Activated naive CD4-positive, alpha-beta T cell (primary cell): ENCODE measurements around the gene COL16A1.

Experiments
- DNase-seq, 4 experiments: peaks; one replicate each; lab custom pipeline; 2025; lab: John Stamatoyannopoulos, UW

The COL16A1 gene

DNA sequence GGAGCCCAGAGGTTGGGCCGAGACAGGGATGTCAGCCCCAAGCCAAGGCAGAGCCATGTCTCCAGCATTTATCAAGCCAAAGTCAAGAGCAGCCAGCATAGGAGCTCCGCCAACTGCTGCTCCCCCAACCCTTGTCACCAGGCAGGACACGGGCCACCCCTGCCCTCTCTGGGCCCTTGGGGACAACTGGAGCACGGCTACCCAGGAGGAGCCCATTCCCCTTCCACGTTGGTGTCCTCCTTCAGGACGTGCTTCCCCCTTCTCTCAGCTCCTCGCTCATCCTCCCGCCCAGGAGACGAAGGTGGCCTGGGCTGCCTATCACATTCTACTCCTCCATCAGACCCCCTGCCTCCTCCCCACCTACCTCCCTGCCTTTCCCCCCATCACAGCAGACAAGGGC is 39.3 kb downstream of the COL16A1 start:
- DNase-seq = no peak

DNA sequence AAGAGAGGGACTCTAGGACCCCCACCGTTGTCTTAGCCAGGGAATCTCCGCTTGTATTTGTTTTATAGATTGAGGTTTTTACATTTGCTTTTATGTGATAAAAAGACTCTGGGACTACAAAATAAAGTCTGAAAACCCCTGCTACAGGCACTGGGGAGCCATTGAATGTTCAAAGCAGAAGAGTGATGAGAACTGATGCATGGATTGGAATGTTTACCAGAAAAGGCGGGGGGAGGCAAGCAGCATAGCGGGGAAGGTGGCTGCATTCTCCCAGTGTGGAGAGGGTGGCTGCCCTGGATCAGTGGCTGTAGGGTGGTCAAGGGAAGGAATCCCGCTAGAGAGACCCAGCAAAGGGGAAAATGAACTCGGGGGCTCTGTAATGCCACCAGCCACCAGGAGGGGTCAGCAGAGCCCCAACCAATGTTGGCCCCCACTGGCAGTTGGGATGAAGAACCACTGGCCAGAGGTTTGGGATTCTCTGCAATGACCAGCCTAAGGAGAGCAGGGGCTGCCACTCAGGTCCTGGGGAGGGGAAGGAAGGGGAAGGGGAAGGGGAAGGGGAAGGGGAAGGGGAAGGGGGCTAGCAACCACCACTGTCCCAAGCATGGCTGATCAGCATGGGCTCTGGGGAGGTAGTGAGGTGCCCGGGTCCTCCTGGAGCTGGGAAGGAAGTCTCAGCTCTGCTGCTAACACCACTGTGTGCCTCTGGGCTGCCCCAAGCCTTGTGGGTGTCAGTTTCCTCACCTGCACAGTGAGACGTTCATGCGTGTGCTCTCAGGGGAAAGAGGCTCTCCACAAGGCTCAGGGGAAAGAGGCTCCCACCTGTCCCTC is 40.0 kb downstream of the COL16A1 start:
- DNase-seq = peak in 3 of 4 experiments; percentile 20 to 52 (median 44)

DNA sequence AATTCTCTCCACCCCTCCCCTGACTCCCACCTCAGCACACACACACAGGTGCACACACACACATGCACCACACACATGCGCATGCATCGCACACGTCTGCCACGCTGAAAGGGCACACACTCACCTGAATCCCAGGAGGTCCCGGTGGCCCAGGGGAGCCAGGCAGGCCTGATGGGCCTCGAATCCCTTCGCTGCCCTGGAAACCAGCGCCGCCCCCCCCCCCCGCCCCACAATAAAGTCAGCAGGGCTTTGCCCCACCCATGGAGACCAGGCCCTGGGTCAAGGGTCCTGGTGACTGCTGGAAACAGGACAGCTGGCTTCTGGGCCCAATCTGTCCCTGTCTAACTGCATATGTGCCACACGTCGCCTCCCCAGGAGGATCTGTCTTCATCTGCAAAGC is 41.4 kb downstream of the COL16A1 start:
- DNase-seq = no peak

DNA sequence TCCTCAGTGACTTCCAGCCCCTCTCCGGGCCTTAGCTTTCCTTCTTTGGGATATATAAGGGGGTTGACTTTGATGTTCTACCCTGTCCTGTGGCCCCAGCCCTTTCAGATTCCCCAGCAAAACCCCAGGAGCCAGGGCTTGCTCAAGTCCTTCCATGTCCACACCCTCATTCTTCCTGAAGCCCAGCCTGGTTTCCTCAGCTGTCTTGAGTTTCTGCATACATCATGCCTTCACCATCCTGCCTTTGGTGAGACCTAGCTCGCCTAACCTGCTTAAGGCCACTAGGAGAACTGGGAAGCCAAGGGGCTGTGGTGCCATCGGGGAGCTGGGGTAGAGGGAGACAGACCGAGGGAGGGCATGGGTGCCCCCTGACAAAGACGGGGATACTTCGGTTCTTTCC is 42.0 kb downstream of the COL16A1 start:
- no peak for DNase-seq

DNA sequence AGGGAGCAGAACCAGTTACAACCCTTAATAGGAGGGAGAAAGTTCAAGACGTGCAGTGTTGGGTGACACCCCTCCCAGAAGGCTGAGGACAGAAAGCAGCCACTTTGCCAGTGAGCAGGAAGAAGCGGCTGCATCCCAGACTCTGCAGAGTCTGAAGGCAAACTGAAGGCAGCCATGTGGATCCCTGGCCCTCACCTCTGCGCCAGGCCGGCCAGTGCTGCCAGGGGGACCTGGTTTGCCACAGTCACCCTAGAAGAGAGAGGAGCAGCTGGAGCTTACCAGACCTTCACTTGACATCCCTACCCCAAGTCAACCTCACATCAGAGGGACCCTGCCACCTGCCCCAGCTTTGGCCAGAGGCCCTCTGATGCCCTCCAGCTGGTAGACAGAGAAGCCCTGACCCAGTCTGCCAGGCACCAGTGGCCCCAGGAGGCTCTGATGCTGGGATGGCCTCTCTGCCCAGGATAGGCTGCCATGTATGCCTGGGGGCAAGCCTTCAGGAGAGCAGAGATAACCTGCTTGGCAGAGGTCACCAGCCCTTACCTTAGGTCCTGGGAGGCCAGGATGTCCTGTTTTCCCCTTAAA is 42.9 kb downstream of the COL16A1 start:
- no peak for DNase-seq

DNA sequence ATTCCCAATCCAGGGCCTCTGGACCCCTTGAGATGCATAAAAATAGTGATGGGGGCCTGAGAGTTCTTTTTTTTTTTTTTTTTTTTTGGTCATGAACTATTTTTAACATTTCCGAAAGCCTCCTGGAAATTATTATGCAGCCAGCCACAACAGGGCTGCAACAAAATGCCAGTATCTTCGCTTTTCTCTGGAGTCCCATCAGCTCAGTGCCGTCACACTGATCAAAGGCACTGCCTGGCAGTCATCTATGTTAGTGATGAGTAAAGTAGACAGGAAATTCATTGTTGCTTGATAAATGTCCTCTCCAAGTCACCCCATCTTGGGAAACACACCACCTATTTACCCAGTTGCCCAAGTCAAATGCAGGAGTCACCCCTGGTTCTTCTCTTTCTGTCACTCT is 43.9 kb downstream of the COL16A1 start:
- no peak for DNase-seq

DNA sequence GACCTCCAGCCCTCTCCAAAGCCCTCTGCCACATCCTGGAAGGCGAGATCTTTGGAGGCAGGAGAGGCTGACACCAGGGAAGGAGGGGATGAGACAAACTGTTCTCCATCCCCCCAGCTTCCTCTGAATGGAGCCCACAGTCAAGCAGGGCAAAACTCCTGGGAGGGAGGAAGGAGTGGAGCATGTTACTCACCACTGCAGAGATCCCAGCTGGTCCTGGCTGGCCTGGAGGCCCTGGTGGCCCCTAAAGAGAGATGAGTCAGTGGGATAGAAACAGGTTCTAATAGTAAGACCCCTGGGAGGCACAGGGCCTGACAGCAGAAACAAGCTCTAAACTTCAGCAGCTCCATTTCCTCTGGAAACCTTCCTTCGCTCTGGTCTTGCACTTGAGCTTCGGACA is 45.1 kb downstream of the COL16A1 start:
- DNase-seq = no peak

DNA sequence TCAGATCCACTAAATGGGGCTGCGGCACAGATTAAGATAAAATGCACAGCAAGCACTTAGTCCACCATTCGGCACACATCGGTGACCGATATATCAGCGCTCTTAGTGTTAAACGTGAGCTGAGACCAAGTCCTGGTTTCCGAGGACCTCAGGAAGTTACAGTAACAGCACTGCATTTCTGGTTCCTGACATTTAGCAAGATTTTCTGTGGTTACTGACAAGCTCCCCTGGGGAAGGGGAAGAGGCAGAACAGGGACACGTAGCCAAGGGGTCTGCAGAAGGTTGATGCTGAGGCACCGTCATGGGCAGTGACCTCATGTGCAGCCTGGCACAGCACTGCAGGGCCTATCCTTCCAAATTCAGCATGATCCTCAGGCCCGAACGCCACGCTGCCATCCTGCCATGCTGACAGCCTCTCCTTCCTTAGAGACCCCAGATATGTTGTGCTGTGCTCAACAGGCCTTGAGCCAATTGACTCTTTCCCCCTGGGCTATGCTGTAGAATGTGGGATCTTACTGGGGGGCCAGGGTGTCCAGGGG is 45.8 kb downstream of the COL16A1 start:
- DNase-seq = no peak

DNA sequence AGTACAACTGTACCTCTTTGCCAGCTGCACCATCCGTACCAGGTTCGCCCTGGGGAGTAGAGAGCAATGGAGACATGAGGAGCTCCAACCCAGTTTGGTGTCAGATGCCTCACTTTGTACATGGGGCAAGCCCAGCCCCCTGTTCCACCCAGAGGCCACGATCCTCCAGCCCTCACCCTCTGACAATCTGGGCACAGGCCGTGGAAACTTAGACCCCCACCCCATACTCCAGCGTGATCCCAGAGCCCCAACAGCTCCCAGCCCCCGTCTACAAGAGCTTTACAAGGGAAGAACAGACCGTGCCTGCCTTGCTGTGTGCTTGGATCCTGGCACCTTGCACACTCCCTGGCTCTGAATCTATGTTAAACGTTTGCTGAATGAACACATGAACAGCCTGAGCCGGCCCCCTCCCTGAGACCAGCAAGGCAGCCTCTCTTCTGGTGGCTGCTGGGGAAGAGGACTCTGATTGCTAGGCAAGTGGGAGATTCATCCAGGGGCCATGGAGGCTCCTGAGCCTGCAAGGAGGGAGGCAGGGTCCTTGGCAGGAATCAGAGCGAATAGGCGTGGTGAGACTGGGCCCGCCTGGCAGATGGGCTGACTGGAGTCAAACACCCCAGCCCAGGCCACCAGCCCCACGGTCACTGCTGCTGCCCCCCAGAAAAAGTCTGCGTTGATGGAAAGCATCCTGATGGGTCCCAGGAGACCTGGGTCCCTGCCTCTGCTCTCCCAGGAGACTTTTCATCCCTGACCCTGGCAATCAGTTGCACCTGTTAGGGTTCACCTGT is 46.6 kb downstream of the COL16A1 start:
- no peak for DNase-seq

DNA sequence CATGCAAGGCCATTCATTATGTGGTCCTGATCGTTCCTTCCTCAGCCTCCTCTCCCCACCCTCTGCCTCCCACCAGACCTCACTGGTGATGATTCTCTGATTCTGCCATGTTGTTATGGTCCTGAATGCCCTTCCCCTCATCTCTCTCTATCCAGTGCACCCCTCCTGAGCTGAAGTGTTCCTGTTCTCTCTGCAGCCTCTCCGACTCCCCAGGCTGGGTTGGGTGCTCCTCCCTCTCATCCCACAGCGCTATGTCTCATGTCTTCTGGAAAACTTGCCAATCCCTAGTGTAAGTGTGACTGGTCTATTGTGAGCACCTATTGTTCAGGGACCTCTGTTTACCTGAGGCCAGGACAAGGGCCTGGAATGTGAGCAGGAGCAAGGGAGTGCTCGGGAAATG is 48.1 kb downstream of the COL16A1 start:
- no peak for DNase-seq

DNA sequence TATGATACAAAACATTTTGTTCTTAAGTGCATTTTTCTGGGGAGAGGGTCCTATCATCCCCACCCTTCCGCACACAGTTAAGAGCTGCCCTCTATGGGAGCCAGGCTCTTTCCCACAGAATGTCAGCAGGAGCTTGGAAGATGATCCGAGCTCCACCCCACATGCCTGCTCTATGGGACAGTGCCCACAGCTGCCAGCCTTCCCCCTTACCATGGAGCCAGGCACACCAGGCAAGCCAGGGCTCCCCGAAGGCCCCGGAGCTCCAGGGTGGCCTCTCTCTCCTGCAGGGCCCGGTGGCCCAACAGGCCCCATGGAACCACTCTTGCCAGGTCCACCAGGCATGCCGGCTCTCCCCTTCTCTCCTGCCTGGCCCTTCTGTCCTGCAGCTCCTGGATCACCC is 48.7 kb downstream of the COL16A1 start:
- no peak for DNase-seq

DNA sequence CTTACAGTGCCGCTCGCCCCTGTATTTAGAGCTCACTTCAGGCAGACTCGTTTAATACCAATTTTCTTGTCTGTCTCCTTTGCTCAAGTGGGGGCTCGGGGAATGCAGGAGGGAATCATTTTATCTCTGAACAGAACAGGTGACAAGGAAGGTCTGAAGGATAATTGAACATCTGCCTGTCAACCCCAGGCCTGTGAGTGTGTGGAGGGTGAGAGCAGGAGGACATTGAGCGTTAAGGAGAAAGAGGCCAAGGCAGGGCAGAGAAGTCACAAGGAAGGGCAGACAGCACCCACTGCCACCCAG is 49.4 kb downstream of the COL16A1 start:
- DNase-seq = no peak

DNA sequence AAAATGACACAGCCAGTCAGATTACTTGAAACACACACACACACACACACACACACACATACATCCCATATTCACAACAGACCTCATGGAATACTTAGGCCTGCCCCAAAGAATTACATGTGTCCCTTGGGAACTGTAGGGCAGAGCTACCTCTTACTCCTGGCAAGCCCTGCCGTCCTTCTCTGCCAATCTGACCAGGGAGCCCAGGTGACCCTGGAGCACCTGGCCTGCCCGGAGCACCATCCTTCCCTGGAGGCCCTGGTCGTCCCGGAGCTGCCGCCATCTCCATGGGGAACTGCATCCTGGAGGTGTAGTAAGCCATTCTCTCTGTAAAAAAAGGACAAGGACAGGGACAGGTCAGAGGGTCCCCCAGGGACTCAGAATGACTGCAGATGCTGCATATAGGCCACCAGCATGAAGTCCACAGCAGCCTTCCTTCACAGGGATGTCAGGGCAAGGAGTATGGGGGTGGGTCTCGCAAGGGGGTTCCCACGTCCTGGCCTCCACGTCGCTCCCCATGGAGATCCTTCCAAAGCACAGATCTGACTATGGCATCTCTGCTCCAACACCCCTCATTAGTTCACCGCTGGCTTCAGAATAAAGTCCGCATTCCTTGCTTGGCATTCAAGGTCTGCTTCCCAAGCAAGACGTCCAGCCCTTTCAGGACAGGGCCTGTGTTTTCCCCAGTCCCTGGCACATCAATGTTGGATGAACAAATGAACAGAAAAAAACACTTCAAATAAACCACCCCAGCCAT is 49.9 kb downstream of the COL16A1 start:
- no peak for DNase-seq

DNA sequence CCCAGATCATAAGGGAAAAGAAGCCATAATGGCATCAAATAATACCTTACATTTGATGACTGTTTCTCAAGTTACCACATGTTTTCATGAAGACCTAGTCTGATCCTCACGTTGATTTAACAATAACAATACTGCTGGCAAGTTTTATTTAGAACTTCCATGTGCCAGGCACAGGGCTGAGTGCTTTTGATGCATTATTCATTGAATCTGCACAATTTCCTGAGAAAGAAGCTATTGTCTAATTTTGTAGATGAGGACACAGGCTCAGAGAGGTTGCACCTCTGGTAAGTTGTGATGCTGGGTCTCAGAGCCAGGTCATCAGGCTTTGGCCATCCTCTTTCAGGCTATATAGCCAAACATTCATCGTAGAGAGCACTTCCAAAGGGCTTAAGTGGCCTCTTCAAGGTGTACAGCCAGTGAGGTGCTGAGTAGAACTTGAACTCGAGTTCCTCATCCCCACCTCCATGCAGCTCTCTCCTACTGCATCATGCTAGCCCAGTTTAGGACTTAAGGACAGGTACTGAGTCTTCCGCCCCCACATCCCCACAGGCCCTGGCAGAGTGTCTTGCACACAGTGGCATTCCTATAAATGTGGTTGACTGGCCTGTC is 50.8 kb downstream of the COL16A1 start:
- DNase-seq = no peak

DNA sequence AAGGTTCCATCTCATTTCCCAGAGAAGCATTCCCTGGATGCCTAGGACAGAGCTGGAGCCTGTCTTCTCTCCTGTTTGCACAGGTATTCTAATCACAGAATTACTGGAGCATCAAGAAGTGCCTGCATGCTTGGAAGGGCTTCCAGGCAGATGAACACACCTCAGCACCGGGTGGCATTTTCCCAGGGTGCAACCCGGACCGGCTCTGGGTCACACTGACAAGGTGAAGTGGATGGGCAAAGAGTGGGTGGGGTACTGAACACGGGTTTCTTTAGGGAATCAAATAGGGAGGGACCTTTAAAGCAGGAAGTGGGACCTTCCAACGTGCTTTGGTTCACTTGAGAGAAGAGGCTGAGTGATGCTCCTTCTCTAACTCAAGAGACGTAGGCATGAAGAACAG is 52.1 kb downstream of the COL16A1 start:
- DNase-seq = no peak

DNA sequence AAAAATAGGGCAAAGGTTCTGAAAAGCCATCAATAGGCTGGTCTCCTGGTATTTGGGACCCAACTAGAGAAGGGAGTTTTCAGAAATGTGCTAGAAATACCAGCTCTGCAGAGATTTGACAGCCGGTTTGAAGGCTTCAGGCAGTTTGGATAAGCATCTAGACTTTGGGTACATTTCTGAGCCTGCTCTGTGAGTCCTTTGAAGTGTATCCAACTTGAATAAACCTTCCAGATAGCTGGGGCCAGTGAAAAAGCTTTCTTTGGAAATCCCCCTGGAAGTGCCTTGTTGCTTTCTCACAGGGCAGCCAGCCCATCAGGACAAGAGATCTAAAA is 52.8 kb downstream of the COL16A1 start:
- no peak for DNase-seq

DNA sequence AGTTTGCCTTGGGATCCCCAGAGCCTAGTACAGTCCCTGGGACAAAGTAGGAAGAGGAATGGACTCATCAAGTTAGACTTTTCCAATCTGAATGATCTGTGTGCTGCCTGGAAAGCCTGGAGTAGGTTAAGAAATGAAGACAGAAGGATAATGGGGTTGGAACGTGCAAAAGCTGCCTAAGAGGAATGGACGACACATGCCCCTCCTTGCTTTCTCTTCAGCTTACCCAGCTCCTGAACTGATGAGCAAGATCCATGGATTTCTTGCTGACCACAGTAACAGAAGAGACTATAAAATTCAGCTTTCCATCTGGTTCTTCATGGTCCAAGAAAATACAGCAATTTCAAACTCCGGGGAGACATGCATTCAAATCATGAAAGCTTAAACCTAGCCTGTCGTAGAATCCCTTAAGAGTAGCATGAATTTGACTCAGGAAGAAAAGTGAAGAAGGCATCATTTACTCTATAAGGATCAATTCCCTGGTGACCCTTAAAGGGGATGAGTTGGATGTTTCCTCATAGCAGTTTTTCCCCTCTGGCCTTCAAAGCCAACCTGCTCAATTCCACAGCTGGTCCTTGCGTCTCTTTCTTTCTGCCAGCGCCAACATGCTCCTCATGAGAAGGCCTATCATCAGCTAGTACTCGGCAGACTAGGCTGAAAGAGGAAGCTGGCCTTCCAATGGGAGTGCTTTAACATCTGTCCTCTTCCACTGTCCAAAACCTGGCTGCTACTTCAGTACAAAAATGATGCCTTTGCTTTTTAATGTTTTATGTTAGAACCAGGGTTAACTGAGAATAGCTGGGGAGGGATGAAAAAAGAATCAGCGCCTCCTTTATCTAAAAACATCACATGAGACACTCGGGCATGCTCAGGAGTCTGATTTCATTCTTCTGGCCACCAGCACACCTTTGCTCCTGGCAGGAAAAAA is 53.4 kb downstream of the COL16A1 start:
- no peak for DNase-seq

DNA sequence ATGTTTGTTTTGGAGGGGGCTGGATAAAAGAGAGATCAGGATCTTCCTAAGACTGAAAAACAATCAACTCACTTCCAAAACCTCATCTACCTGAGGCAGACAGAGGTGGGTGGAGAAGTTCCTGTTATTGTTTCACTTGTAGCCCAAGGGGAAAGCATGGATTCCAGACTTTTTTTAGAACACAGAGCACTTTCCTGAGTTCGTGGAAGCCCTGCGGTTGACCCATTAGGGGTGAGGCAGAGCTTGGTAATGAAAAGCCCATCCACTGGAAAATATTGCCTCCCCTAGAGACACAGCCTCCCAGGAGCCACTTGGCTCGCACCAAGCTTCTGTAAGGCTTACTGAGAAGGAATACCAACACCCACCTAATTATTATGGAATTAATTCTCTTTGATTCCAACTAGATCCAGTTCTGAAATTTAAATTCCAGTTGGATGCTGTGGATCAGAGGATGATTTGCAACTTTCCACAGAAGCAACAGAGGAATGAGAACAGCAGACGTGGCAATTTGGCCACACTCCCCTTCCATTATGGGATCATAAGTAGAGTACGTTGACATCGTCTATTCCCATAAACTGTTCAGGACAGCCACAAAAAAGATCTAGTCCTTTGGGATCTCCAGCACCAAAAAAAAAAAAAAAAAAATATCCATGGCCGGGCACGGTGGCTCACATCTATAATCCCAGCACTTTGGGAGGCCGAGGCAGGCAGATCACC is 55.0 kb downstream of the COL16A1 start:
- no peak for DNase-seq

DNA sequence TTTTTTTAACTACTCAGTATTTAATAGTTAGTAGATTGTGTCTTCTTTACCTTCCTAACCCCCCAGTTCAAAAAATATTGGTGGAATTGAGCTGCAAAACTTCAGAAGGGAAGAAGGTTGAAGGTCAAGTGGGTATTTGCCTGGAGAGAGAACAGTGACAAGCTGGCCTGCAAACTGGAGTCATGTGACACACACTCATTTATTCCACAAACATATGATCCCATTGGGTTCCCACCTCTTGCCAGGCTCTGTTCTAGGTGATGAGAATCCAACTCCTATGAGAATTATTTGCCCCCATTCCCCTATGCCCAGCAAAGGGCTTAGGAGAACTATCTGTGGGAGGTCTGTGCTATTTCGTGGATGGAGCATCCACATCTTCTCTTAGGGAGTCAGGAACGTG is 55.6 kb downstream of the COL16A1 start:
- DNase-seq = no peak

DNA sequence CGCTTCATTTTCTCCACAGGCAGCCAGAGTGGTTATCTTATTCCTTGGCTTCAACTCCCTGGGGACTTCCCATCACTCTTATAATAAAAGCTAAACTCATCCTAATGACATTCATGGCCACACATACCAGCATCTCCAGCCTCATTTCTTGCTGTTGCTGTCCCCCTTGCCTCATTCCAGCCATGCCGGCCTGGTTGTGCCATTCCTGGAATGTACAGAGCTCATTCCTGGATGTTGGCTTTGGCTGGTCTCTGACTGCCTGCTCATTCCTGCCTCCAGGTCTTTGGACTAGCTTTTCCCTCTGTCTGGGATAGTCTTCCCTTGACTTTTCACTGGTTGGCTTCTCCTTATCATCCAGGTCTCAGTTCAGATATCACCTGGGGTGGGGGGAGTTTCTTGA is 56.7 kb downstream of the COL16A1 start:
- DNase-seq = no peak
